HEK293 (cell line): ENCODE results near the gene PACS2.

Source experiments
- CTCF ChIA-PET: fragments of 350-600 bp; formaldehyde crosslinking; extraction: SDS; loops from one replicate; lab custom pipeline; 2021; ENCODE audit warnings: antibody characterized with exemption; lab: Yijun Ruan, JAX
- POLR2A ChIA-PET: fragments of 300-600 bp; formaldehyde crosslinking; extraction: SDS; loops from one replicate; lab custom pipeline; 2020; ENCODE audit warnings: antibody characterized with exemption, inconsistent platforms; lab: Yijun Ruan, JAX
- H3K27ac ChIP-seq: fragments of 200-500 bp; sonication (Bioruptor generic); 2 replicates; pipeline ENCODE4 v1.5.1; 2014; ENCODE audit warnings: low read depth, low read length, control low read depth, inconsistent platforms; ENCODE audit errors: extremely low read depth
- H3K36me3 ChIP-seq, 2 experiments: fragments of 200-500 bp in 1 of 2; sonication (Bioruptor generic) in 1 of 2; 1 replicate in 1 of 2; 2 replicates in 1 of 2; pipeline ENCODE4 v1.5.1; 2014 to 2017; ENCODE audit warnings: inconsistent platforms in 2 of 2, low read length in 2 of 2; ENCODE audit not compliant: control insufficient read depth in 2 of 2, insufficient read depth in 1 of 2
- H3K4me1 ChIP-seq: fragments of 200-500 bp; sonication (Bioruptor generic); 2 replicates; pipeline ENCODE4 v1.5.1; 2014; ENCODE audit warnings: mild to moderate bottlenecking, low read length, inconsistent platforms; ENCODE audit not compliant: control insufficient read depth, insufficient read depth
- H3K4me3 ChIP-seq: 2 replicates; pipeline ENCODE4 v1.5.1; 2011; ENCODE audit warnings: low read depth, mild to moderate bottlenecking, control low read depth, low read length, moderate library complexity
- H3K9me3 ChIP-seq: fragments of 200-500 bp; sonication (Bioruptor generic); 2 replicates; pipeline ENCODE4 v1.5.1; 2014; ENCODE audit warnings: low read depth, low read length, inconsistent platforms; ENCODE audit not compliant: control insufficient read depth, insufficient read depth
- KLF1 ChIP-seq: fragments of 450-650 bp; formaldehyde crosslinking; IDR thresholded peaks from 2 replicates; pipeline ENCODE4 v1.5.1; 2016; ENCODE audit warnings: missing biosample characterization, missing genetic modification characterization
- KLF10 ChIP-seq: fragments of 450-650 bp; IDR thresholded peaks from 2 replicates; pipeline ENCODE4 v1.5.1; 2018; ENCODE audit warnings: missing biosample characterization, mild to moderate bottlenecking, missing genetic modification characterization
- KLF8 ChIP-seq: fragments of 450-650 bp; formaldehyde crosslinking; IDR thresholded peaks from 2 replicates; pipeline ENCODE4 v1.5.1; 2016; ENCODE audit warnings: missing biosample characterization, missing genetic modification characterization
- PRDM1 ChIP-seq: fragments of 450-650 bp; formaldehyde crosslinking; IDR thresholded peaks from 2 replicates; pipeline ENCODE4; 2016; ENCODE audit warnings: missing biosample characterization, missing genetic modification characterization
- RBAK ChIP-seq: fragments of 450-650 bp; formaldehyde crosslinking; IDR thresholded peaks from 2 replicates; pipeline ENCODE4 v1.5.1; 2016; ENCODE audit warnings: missing biosample characterization, missing genetic modification characterization
- SP2 ChIP-seq: fragments of 450-650 bp; formaldehyde crosslinking; IDR thresholded peaks from 2 replicates; pipeline ENCODE4 v1.5.1; 2016; ENCODE audit warnings: missing biosample characterization, missing genetic modification characterization
- ZBTB8A ChIP-seq: fragments of 450-650 bp; formaldehyde crosslinking; IDR thresholded peaks from 2 replicates; pipeline ENCODE4 v1.5.1; 2016; ENCODE audit warnings: missing biosample characterization, missing genetic modification characterization
- ZFHX2 ChIP-seq: fragments of 450-650 bp; formaldehyde crosslinking; conservative IDR thresholded peaks from 2 replicates; pipeline ENCODE4 v1.5.1; 2016; ENCODE audit warnings: missing biosample characterization, missing genetic modification characterization
- ZNF132 ChIP-seq: fragments of 450-650 bp; formaldehyde crosslinking; IDR thresholded peaks from 2 replicates; pipeline ENCODE4 v1.5.1; 2017; ENCODE audit warnings: missing biosample characterization, missing genetic modification characterization, borderline replicate concordance
- ZNF404 ChIP-seq: fragments of 450-650 bp; formaldehyde crosslinking; IDR thresholded peaks from 2 replicates; pipeline ENCODE4 v1.5.1; 2017; ENCODE audit warnings: missing biosample characterization, missing genetic modification characterization
- ZNF426 ChIP-seq: fragments of 450-650 bp; formaldehyde crosslinking; IDR thresholded peaks from 2 replicates; pipeline ENCODE4 v1.5.1; 2017; ENCODE audit warnings: missing biosample characterization, missing genetic modification characterization, mild to moderate bottlenecking, inconsistent platforms, moderate library complexity
- ZNF701 ChIP-seq: fragments of 450-650 bp; formaldehyde crosslinking; IDR thresholded peaks from 2 replicates; pipeline ENCODE4 v1.5.1; 2016; ENCODE audit warnings: missing biosample characterization, missing genetic modification characterization
- TF ChIP-seq, protein P1 (sequence below): fragments of 450-650 bp; formaldehyde crosslinking; IDR thresholded peaks from 2 replicates; pipeline ENCODE4 v1.5.1; 2016; ENCODE audit warnings: missing biosample characterization, missing genetic modification characterization
- TF ChIP-seq, protein P2 (sequence below): fragments of 450-650 bp; formaldehyde crosslinking; IDR thresholded peaks from 2 replicates; pipeline ENCODE4 v1.5.1; 2016; ENCODE audit warnings: missing biosample characterization, missing genetic modification characterization, low read depth
- TF ChIP-seq, protein P3 (sequence below): IDR thresholded peaks from 2 replicates; pipeline ENCODE4 v1.6.1; 2011; ENCODE audit warnings: mild to moderate bottlenecking, low read depth, low read length, borderline replicate concordance

The PACS2 gene

DNA sequence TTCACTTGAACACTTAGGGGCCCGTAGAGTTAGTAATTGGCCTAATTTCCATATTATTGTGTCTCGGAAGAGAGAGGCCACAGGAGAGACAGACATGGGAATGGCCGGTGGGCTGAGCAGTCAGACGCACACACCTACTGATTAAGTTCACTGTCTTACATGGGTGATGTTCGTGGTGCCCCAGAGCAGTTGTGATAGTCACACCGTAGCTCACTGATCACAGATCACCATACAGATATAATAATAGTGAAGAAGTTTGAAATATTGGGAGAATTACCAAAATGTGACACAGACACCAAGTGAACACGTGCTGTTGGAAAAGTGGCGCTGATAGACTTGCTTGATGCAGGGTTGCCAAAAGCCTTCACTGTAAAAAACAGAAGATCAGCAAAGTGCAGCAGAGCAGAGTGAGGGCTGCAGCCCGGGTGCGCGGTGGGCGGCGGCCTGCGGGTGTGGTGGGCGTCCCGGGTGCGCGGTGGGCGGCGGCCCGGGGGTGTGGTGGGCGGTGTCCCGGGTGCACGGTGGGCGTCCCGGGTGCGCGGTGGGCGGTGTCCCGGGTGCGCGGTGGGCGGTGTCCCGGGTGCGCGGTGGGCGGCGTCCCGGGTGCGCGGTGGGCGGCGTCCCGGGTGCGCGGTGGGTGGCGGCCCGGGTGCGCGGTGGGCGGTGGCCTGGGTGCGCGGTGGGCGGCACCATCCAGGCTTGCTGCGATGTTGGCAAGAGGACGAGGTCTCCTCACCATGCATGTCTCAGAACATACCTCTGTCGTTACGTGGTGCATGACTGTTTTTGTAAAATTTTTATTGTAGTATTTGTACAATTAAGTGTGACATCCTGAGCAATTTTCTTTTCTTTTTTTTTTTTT, 49.5 kb downstream of the PACS2 start:
- Histone ChIP-seq H3K9me3 (no peaks in the 10 kb centered on the region), H3K4me1 (peaks cover 6% of the 10 kb centered on the region; the same call in 1 of the 2 replicates), H3K4me3 (no peak overlapping the region), H3K36me3 (peaks cover 0 to 18% of the 10 kb centered on the region in 2 experiments; a peak in 2 of 3 replicates), H3K27ac (no peak overlapping the region)
- CTCF ChIA-PET, result no interaction called here
- POLR2A ChIA-PET, result no interaction called here
- peak; percentile 75 for TF ChIP-seq ZBTB8A (tag by site-specific recombination)
- TF ChIP-seq, protein P1, sequence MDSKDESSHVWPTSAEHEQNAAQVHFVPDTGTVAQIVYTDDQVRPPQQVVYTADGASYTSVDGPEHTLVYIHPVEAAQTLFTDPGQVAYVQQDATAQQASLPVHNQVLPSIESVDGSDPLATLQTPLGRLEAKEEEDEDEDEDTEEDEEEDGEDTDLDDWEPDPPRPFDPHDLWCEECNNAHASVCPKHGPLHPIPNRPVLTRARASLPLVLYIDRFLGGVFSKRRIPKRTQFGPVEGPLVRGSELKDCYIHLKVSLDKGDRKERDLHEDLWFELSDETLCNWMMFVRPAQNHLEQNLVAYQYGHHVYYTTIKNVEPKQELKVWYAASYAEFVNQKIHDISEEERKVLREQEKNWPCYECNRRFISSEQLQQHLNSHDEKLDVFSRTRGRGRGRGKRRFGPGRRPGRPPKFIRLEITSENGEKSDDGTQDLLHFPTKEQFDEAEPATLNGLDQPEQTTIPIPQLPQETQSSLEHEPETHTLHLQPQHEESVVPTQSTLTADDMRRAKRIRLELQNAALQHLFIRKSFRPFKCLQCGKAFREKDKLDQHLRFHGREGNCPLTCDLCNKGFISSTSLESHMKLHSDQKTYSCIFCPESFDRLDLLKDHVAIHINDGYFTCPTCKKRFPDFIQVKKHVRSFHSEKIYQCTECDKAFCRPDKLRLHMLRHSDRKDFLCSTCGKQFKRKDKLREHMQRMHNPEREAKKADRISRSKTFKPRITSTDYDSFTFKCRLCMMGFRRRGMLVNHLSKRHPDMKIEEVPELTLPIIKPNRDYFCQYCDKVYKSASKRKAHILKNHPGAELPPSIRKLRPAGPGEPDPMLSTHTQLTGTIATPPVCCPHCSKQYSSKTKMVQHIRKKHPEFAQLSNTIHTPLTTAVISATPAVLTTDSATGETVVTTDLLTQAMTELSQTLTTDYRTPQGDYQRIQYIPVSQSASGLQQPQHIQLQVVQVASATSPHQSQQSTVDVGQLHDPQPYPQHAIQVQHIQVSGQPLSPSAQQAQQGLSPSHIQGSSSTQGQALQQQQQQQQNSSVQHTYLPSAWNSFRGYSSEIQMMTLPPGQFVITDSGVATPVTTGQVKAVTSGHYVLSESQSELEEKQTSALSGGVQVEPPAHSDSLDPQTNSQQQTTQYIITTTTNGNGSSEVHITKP (tag by site-specific recombination), result peak; percentile 77
- TF ChIP-seq PRDM1, result peak; percentile 3; the same call in 1 of the 2 replicates
- peak; percentile 53; the same call in 1 of the 2 replicates for TF ChIP-seq KLF8 (tag by site-specific recombination)
- peak; percentile 92 for TF ChIP-seq KLF1 (tag by site-specific recombination)
- TF ChIP-seq, protein P2, sequence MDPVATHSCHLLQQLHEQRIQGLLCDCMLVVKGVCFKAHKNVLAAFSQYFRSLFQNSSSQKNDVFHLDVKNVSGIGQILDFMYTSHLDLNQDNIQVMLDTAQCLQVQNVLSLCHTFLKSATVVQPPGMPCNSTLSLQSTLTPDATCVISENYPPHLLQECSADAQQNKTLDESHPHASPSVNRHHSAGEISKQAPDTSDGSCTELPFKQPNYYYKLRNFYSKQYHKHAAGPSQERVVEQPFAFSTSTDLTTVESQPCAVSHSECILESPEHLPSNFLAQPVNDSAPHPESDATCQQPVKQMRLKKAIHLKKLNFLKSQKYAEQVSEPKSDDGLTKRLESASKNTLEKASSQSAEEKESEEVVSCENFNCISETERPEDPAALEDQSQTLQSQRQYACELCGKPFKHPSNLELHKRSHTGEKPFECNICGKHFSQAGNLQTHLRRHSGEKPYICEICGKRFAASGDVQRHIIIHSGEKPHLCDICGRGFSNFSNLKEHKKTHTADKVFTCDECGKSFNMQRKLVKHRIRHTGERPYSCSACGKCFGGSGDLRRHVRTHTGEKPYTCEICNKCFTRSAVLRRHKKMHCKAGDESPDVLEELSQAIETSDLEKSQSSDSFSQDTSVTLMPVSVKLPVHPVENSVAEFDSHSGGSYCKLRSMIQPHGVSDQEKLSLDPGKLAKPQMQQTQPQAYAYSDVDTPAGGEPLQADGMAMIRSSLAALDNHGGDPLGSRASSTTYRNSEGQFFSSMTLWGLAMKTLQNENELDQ (tag by site-specific recombination), result no peak
- TF ChIP-seq ZFHX2 (tag by site-specific recombination), result peak; percentile 83
- TF ChIP-seq SP2, result 0 out of 2 replicates have a peak, but pooled peaks have one; percentile 20
- peak; percentile 68; the same call in 1 of the 2 replicates for TF ChIP-seq KLF10
- TF ChIP-seq ZNF426 (tag by site-specific recombination), result no peak
- TF ChIP-seq ZNF404 (tag by site-specific recombination), result no peak

DNA sequence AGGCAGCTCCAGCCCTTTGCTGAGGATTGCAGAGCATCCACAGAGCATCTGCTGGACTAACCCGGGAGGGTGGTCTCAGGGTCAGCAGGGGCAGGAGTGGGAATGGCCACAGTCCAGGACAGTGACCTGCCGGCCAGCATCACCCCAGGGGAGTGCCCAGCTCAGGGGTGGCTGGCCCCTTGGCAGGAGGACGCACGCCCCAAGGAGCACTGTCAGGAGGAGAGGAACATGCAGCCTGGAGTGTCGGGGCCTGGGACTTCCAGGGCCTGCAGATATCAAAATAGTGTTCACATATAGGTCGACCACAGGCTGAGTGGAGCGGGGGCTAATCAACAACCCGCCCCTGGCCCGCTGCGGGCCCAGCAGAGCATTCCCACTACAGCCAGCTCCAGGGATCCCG, 50.6 kb downstream of the PACS2 start:
- Histone ChIP-seq H3K9me3 (no peaks in the 10 kb centered on the region), H3K4me1 (peaks cover 6% of the 10 kb centered on the region; the same call in 1 of the 2 replicates), H3K36me3 (peaks cover 0 to 18% of the 10 kb centered on the region in 2 experiments; a peak in 2 of 3 replicates), H3K27ac (no peak overlapping the region), H3K4me3 (no peak overlapping the region)
- ChIA-PET POLR2A (no interaction called here), CTCF (interaction anchor here (1.2 to 1.3 kb wide), 3 partner anchors 15 to 172 kb away, joined by 3 to 7 read pairs (median 3); no protein-coding TSS in a partner anchor)
- TF ChIP-seq RBAK (tag by site-specific recombination) (no peak), ZNF132 (no peak), ZNF701 (no peak)

DNA sequence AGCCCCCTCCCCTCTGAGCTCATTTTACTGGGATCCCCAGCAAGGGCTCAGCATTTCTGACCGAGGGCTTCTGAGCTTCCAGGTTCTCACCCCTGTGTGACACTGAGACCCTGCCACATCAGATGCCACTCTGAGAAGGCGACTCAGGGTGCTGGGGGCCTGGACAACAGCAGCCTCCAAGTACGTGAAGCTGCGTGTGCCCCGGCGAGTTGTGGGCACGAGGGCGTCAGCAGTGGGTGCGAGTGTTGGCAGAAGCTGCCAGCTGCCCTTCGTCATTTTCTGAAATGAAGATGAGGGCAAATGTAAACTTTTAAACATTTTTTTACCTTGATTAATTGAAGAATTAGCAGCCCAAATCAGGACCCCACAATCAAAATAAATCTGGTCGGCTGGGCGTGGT, 51.1 kb downstream of the PACS2 start:
- Histone ChIP-seq H3K27ac (no peak overlapping the region), H3K4me1 (peaks cover 6% of the 10 kb centered on the region; the same call in 1 of the 2 replicates), H3K36me3 (peaks cover 0 to 16% of the 10 kb centered on the region in 2 experiments; a peak in 2 of 3 replicates), H3K9me3 (no peaks in the 10 kb centered on the region), H3K4me3 (no peak overlapping the region)
- POLR2A ChIA-PET, result no interaction called here
- CTCF ChIA-PET, result interaction anchor here (0.7 to 1.3 kb wide), 4 partner anchors 16 to 172 kb away, joined by 3 to 7 read pairs (median 4); no protein-coding TSS in a partner anchor
- TF ChIP-seq, protein P3, sequence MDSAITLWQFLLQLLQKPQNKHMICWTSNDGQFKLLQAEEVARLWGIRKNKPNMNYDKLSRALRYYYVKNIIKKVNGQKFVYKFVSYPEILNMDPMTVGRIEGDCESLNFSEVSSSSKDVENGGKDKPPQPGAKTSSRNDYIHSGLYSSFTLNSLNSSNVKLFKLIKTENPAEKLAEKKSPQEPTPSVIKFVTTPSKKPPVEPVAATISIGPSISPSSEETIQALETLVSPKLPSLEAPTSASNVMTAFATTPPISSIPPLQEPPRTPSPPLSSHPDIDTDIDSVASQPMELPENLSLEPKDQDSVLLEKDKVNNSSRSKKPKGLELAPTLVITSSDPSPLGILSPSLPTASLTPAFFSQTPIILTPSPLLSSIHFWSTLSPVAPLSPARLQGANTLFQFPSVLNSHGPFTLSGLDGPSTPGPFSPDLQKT, result no peak
